Kidney epithelial cell (primary cell): Measurements from ENCODE around the gene MCL1. TPM values are rescaled to one million over a fixed set of nuclear protein-coding genes. Genes with fewer than 3 reads are reported as not detected.

ENCODE experiments used
- DNase-seq: peaks from one replicate; pipeline ENCODE4 v3.0.0-alpha.2; 2010; ENCODE audit warnings: low read depth
- H3K27me3 ChIP-seq: 2 replicates; pipeline ENCODE4 v1.6.0; 2011; ENCODE audit warnings: low read length; ENCODE audit not compliant: control insufficient read depth, insufficient read depth
- H3K36me3 ChIP-seq: 2 replicates; pipeline ENCODE4 v1.5.1; 2011; ENCODE audit warnings: low read length; ENCODE audit not compliant: control insufficient read depth, insufficient read depth
- H3K4me3 ChIP-seq: 2 replicates; pipeline ENCODE4 v1.5.1; 2011; ENCODE audit warnings: low read depth, mild to moderate bottlenecking, control low read depth, low read length
- CTCF ChIP-seq: IDR thresholded peaks from 2 replicates; pipeline ENCODE4 v1.5.1; 2011; ENCODE audit warnings: mild to moderate bottlenecking, moderate library complexity, low read length, control low read depth, inconsistent platforms; ENCODE audit not compliant: insufficient read depth, poor library complexity, severe bottlenecking
- total RNA-seq: library from RNA; depleted of rRNA; stranded (reverse); fragments of >200 nt; gene quantifications from 2 replicates; pipeline ENCODE4 v1.2.3, GENCODE V29; 2015

Gene MCL1
- total RNA-seq, 1 donor from 2014 or later = 206 TPM

- Histone ChIP-seq H3K4me3 (no peak overlapping the region), H3K27me3 (no peaks in the 10 kb centered on the region), H3K36me3 (no peaks in the 10 kb centered on the region)
- DNase-seq = no peak
- no peak for TF ChIP-seq CTCF
Observed at GRCh38 chr1:150535511-150536287, 43.7 kb downstream of the MCL1 start.

- no peak for TF ChIP-seq CTCF
- no peak for DNase-seq
- H3K4me3 ChIP-seq = no peak overlapping the region
- no peaks in the 10 kb centered on the region for H3K36me3 ChIP-seq
- H3K27me3 ChIP-seq = no peaks in the 10 kb centered on the region
Observed at GRCh38 chr1:150534002-150534401, 45.4 kb downstream of the MCL1 start.

GRCh38 chr1:150532860-150533259 lies 46.5 kb downstream of the MCL1 start:
- no peaks in the 10 kb centered on the region for H3K27me3 ChIP-seq
- no peaks in the 10 kb centered on the region for H3K36me3 ChIP-seq
- H3K4me3 ChIP-seq = no peak overlapping the region
- DNase-seq = no peak
- TF ChIP-seq CTCF = no peak

- no peak for DNase-seq
- H3K27me3 ChIP-seq = no peaks in the 10 kb centered on the region
- no peak overlapping the region for H3K4me3 ChIP-seq
- TF ChIP-seq CTCF = no peak
- H3K36me3 ChIP-seq = no peaks in the 10 kb centered on the region
Observed at GRCh38 chr1:150530491-150531159, 48.8 kb downstream of the MCL1 start.

- TF ChIP-seq CTCF = no peak
- Histone ChIP-seq H3K27me3 (no peaks in the 10 kb centered on the region), H3K36me3 (no peaks in the 10 kb centered on the region), H3K4me3 (no peak overlapping the region)
- DNase-seq = no peak
Observed at GRCh38 chr1:150529017-150529416, 50.4 kb downstream of the MCL1 start.
